SK-N-SH (cell line): ENCODE data around the gene CCDC127. TPM values are rescaled to one million over a fixed set of nuclear protein-coding genes. Genes with fewer than 3 reads are reported as not detected.
"Not testable (repeated sequence)": the region's sequence is repeated elsewhere in the genome, so short reads cannot be mapped to it uniquely, and the experiment has no call there.

ENCODE experiments used
- CTCF ChIA-PET: fragments of 300-600, 350-600 bp; formaldehyde crosslinking; extraction: SDS; loops from one replicate; lab custom pipeline; 2021; lab: Yijun Ruan, JAX
- POLR2A ChIA-PET: fragments of 350-600 bp; sonication (Branson Sonifier 250); formaldehyde crosslinking; extraction: SDS; loops from one replicate; lab custom pipeline; 2020; ENCODE audit warnings: antibody characterized with exemption, inconsistent platforms; lab: Yijun Ruan, JAX
- DNase-seq: peaks from one replicate; pipeline ENCODE4 v3.0.0; 2012
- H2AFZ ChIP-seq: fragments of 200-600 bp; sonication (generic); 2 replicates; pipeline ENCODE4 v1.8.1; 2016; ENCODE audit warnings: antibody characterized with exemption, mild to moderate bottlenecking, low read depth
- H3F3A ChIP-seq: fragments of 200-600 bp; sonication (generic); replicated peaks from 2 replicates; pipeline ENCODE3; 2016; ENCODE audit warnings: antibody characterized with exemption, mild to moderate bottlenecking; ENCODE audit not compliant: insufficient read depth
- H3K27ac ChIP-seq, 2 experiments: fragments of 200-500 bp in 1 of 2; fragments of 200-600 bp in 1 of 2; sonication (Bioruptor generic) in 1 of 2; sonication (generic), shearing (Covaris generic) in 1 of 2; 2 replicates each; pipeline versions ENCODE4 v1.5.1 to v1.6.1; 2014 to 2016; ENCODE audit warnings: low read depth in 2 of 2, inconsistent platforms in 1 of 2, low read length in 1 of 2, mild to moderate bottlenecking in 1 of 2, mixed read lengths in 1 of 2
- H3K27me3 ChIP-seq: fragments of 200-600 bp; sonication (generic), shearing (Covaris generic); 2 replicates; pipeline ENCODE4 v1.6.1; 2016; ENCODE audit warnings: mixed run types; ENCODE audit not compliant: insufficient read depth
- H3K36me3 ChIP-seq, 2 experiments: fragments of 200-500 bp in 1 of 2; fragments of 200-600 bp in 1 of 2; sonication (Bioruptor generic) in 1 of 2; sonication (generic) in 1 of 2; replicated peaks in 1 of 2; 2 replicates each; pipeline versions ENCODE3 to v1.5.1; 2014 to 2016; ENCODE audit warnings: low read length in 1 of 2, mild to moderate bottlenecking in 1 of 2; ENCODE audit not compliant: insufficient read depth in 2 of 2, control insufficient read depth in 1 of 2
- H3K4me1 ChIP-seq, 2 experiments: fragments of 200-500 bp in 1 of 2; fragments of 200-600 bp in 1 of 2; sonication (Bioruptor generic) in 1 of 2; sonication (generic), shearing (Covaris generic) in 1 of 2; 2 replicates each; pipeline versions ENCODE4 v1.5.1 to v1.6.1; 2014 to 2016; ENCODE audit warnings: low read depth in 1 of 2, low read length in 1 of 2, mixed run types in 1 of 2; ENCODE audit not compliant: insufficient read depth in 2 of 2, control insufficient read depth in 1 of 2
- H3K4me2 ChIP-seq: fragments of 200-600 bp; sonication (generic), shearing (Covaris generic); 2 replicates; pipeline ENCODE4 v1.6.1; 2017; ENCODE audit warnings: mixed run types
- H3K4me3 ChIP-seq, 2 experiments: fragments of 200-500 bp in 1 of 2; fragments of 200-600 bp in 1 of 2; sonication (Bioruptor generic) in 1 of 2; sonication (generic), shearing (Covaris generic) in 1 of 2; 2 replicates each; pipeline versions ENCODE4 v1.5.1 to v1.8.1; 2014 to 2016; ENCODE audit warnings: low read depth in 2 of 2, inconsistent platforms in 1 of 2, low read length in 1 of 2, mild to moderate bottlenecking in 1 of 2, mixed read lengths in 1 of 2, moderate library complexity in 1 of 2
- H3K79me2 ChIP-seq: fragments of 200-600 bp; sonication (generic); 2 replicates; pipeline ENCODE4 v1.8.1; 2017; ENCODE audit warnings: mild to moderate bottlenecking; ENCODE audit not compliant: insufficient read depth
- H3K9ac ChIP-seq: fragments of 200-600 bp; sonication (generic); 2 replicates; pipeline ENCODE4 v1.6.1; 2017; ENCODE audit warnings: mixed run types
- H3K9me2 ChIP-seq: fragments of 200-600 bp; sonication (generic); 2 replicates; pipeline ENCODE4 v1.6.1; 2017; ENCODE audit warnings: mixed run types
- H3K9me3 ChIP-seq: fragments of 200-600 bp; sonication (generic); 2 replicates; pipeline ENCODE4 v1.6.1; 2017; ENCODE audit warnings: mixed run types, mild to moderate bottlenecking, moderate library complexity
- H4K20me1 ChIP-seq: fragments of 200-600 bp; sonication (generic); 2 replicates; pipeline ENCODE4 v1.6.1; 2017; ENCODE audit warnings: mild to moderate bottlenecking, mixed run types; ENCODE audit not compliant: insufficient read depth
- EP300 ChIP-seq, 2 experiments: IDR thresholded peaks; 2 replicates each; pipeline versions ENCODE4 v1.4.0 to v1.6.1; 2012; ENCODE audit warnings: borderline replicate concordance in 1 of 2, low read depth in 1 of 2, low read length in 1 of 2
- EZH2phosphoT487 ChIP-seq: fragments of 200-600 bp; sonication (generic); IDR thresholded peaks from 2 replicates; pipeline ENCODE4 v1.6.1; 2017; ENCODE audit warnings: low read depth, mixed run types, mild to moderate bottlenecking, antibody characterized with exemption, moderate library complexity, borderline replicate concordance
- NFIC ChIP-seq: IDR thresholded peaks from 2 replicates; pipeline ENCODE4 v1.4.0; 2012; ENCODE audit warnings: borderline replicate concordance
- NRF1 ChIP-seq: IDR thresholded peaks from 2 replicates; pipeline ENCODE4 v1.6.1; 2012; ENCODE audit warnings: low read depth, mild to moderate bottlenecking, low read length
- RAD21 ChIP-seq: IDR thresholded peaks from 2 replicates; pipeline ENCODE4 v1.6.1; 2012; ENCODE audit warnings: mild to moderate bottlenecking, low read length
- RCOR1 ChIP-seq: fragments of 150-350 bp; IDR thresholded peaks from 2 replicates; pipeline ENCODE4 v1.6.1; 2017; ENCODE audit warnings: antibody characterized with exemption, low read length
- TAF1 ChIP-seq: IDR thresholded peaks from 2 replicates; pipeline ENCODE4 v1.6.1; 2012; ENCODE audit warnings: low read depth, mild to moderate bottlenecking, low read length, moderate library complexity, borderline replicate concordance
- TCF12 ChIP-seq: IDR thresholded peaks from 2 replicates; pipeline ENCODE4 v1.4.0; 2012
- WGBS: methylation state at CpG from one replicate; pipeline ENCODE4 v1.1.6; 2017; ENCODE audit warnings: low lambda C conversion rate; 5-methylcytosine and 5-hydroxymethylcytosine counted together
- polyA plus RNA-seq, 3 experiments: library from polyadenylated mRNA; depleted of rRNA; stranded (reverse); fragments of >200 nt; gene quantifications; 2 replicates each; pipeline ENCODE4 v1.2.3, GENCODE V29; 2012
- TF ChIP-seq, protein P1 (sequence below): fragments of 150-350 bp; IDR thresholded peaks from 2 replicates; pipeline ENCODE4 v1.6.1; 2017; ENCODE audit warnings: antibody characterized with exemption, low read length, low read depth, borderline replicate concordance
- TF ChIP-seq, protein P2 (sequence below): IDR thresholded peaks from 2 replicates; pipeline ENCODE4 v1.4.0; 2012; ENCODE audit warnings: low read depth, borderline replicate concordance
- TF ChIP-seq, protein P3 (sequence below): fragments of 200-600 bp; sonication (generic); IDR thresholded peaks from 2 replicates; pipeline ENCODE4 v1.6.1; 2017; ENCODE audit warnings: antibody characterized with exemption, mild to moderate bottlenecking, moderate library complexity
- TF ChIP-seq, protein P4 (sequence below): IDR thresholded peaks from 2 replicates; pipeline ENCODE4; 2012
- TF ChIP-seq, protein P5 (sequence below): IDR thresholded peaks from 2 replicates; pipeline ENCODE4 v1.6.1; 2012; ENCODE audit warnings: mild to moderate bottlenecking, low read depth, low read length, moderate library complexity

Gene CCDC127
- polyA plus RNA-seq, 1 of the 3 experiments (the other 2 are of a cell fraction): 3.9 TPM

DNA sequence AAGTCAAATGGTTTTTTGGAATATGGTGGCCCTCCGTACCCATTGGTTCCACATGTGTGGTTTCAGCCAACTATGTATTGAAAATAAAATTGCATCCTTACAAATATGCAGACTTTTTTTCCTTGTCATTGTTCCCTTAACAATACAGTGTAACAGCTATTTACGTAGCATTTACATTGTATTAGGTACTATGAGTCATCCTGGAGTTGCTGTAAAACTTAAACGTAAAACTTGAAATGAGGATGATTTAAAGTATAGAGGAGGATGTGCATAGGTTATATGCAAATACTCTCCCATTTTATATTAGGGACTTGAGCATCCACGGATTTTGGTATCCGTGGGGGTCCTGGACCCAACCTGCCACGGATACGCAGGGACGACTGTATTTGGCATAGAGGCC is 16.5 kb upstream of the CCDC127 start:
- H2AFZ ChIP-seq: no peak overlapping the region
- no peak for TF ChIP-seq RCOR1
- TF ChIP-seq, protein P1, sequence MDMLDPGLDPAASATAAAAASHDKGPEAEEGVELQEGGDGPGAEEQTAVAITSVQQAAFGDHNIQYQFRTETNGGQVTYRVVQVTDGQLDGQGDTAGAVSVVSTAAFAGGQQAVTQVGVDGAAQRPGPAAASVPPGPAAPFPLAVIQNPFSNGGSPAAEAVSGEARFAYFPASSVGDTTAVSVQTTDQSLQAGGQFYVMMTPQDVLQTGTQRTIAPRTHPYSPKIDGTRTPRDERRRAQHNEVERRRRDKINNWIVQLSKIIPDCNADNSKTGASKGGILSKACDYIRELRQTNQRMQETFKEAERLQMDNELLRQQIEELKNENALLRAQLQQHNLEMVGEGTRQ: no peak
- no peak for TF ChIP-seq NRF1
- no peak for TF ChIP-seq NFIC
- no peak for TF ChIP-seq TAF1
- TF ChIP-seq, protein P2, sequence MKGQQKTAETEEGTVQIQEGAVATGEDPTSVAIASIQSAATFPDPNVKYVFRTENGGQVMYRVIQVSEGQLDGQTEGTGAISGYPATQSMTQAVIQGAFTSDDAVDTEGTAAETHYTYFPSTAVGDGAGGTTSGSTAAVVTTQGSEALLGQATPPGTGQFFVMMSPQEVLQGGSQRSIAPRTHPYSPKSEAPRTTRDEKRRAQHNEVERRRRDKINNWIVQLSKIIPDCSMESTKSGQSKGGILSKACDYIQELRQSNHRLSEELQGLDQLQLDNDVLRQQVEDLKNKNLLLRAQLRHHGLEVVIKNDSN: no peak
- TF ChIP-seq TCF12: no peak
- TF ChIP-seq RAD21: no peak
- TF ChIP-seq, protein P3, sequence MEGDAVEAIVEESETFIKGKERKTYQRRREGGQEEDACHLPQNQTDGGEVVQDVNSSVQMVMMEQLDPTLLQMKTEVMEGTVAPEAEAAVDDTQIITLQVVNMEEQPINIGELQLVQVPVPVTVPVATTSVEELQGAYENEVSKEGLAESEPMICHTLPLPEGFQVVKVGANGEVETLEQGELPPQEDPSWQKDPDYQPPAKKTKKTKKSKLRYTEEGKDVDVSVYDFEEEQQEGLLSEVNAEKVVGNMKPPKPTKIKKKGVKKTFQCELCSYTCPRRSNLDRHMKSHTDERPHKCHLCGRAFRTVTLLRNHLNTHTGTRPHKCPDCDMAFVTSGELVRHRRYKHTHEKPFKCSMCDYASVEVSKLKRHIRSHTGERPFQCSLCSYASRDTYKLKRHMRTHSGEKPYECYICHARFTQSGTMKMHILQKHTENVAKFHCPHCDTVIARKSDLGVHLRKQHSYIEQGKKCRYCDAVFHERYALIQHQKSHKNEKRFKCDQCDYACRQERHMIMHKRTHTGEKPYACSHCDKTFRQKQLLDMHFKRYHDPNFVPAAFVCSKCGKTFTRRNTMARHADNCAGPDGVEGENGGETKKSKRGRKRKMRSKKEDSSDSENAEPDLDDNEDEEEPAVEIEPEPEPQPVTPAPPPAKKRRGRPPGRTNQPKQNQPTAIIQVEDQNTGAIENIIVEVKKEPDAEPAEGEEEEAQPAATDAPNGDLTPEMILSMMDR: no peak
- no peak for TF ChIP-seq EZH2phosphoT487
- TF ChIP-seq, protein P4, sequence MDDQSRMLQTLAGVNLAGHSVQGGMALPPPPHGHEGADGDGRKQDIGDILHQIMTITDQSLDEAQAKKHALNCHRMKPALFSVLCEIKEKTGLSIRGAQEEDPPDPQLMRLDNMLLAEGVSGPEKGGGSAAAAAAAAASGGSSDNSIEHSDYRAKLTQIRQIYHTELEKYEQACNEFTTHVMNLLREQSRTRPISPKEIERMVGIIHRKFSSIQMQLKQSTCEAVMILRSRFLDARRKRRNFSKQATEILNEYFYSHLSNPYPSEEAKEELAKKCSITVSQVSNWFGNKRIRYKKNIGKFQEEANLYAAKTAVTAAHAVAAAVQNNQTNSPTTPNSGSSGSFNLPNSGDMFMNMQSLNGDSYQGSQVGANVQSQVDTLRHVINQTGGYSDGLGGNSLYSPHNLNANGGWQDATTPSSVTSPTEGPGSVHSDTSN: no peak
- no peak for TF ChIP-seq EP300 (IDR thresholded peaks at IDR 0.05; ENCODE audit: borderline replicate concordance in 1 of 2, low read depth in 1 of 2, low read length in 1 of 2)
- TF ChIP-seq, protein P5, sequence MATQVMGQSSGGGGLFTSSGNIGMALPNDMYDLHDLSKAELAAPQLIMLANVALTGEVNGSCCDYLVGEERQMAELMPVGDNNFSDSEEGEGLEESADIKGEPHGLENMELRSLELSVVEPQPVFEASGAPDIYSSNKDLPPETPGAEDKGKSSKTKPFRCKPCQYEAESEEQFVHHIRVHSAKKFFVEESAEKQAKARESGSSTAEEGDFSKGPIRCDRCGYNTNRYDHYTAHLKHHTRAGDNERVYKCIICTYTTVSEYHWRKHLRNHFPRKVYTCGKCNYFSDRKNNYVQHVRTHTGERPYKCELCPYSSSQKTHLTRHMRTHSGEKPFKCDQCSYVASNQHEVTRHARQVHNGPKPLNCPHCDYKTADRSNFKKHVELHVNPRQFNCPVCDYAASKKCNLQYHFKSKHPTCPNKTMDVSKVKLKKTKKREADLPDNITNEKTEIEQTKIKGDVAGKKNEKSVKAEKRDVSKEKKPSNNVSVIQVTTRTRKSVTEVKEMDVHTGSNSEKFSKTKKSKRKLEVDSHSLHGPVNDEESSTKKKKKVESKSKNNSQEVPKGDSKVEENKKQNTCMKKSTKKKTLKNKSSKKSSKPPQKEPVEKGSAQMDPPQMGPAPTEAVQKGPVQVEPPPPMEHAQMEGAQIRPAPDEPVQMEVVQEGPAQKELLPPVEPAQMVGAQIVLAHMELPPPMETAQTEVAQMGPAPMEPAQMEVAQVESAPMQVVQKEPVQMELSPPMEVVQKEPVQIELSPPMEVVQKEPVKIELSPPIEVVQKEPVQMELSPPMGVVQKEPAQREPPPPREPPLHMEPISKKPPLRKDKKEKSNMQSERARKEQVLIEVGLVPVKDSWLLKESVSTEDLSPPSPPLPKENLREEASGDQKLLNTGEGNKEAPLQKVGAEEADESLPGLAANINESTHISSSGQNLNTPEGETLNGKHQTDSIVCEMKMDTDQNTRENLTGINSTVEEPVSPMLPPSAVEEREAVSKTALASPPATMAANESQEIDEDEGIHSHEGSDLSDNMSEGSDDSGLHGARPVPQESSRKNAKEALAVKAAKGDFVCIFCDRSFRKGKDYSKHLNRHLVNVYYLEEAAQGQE: no peak
- TF ChIP-seq, all 33 proteins: peak for 0
- no peaks in the 10 kb centered on the region for H3K9me2 ChIP-seq
- no peaks in the 10 kb centered on the region for H4K20me1 ChIP-seq
- ChIA-PET CTCF (no interaction called here), POLR2A (no interaction called here)
- H3K27me3 ChIP-seq: no peaks in the 10 kb centered on the region
- no peaks in the 10 kb centered on the region for H3K4me1 ChIP-seq
- no peak overlapping the region for H3K4me3 ChIP-seq
- H3F3A ChIP-seq: no peaks in the 10 kb centered on the region
- H3K36me3 ChIP-seq: peaks cover 19 to 37% of the 10 kb centered on the region in 2 experiments
- DNase-seq: no peak
- no peaks in the 10 kb centered on the region for H3K79me2 ChIP-seq
- H3K9ac ChIP-seq: no peak overlapping the region
- no peaks in the 10 kb centered on the region for H3K9me3 ChIP-seq
- H3K27ac ChIP-seq: no peak overlapping the region
- WGBS: 96% methylated on average over 8 of the region's 8 CpGs
- no peak overlapping the region for H3K4me2 ChIP-seq

DNA sequence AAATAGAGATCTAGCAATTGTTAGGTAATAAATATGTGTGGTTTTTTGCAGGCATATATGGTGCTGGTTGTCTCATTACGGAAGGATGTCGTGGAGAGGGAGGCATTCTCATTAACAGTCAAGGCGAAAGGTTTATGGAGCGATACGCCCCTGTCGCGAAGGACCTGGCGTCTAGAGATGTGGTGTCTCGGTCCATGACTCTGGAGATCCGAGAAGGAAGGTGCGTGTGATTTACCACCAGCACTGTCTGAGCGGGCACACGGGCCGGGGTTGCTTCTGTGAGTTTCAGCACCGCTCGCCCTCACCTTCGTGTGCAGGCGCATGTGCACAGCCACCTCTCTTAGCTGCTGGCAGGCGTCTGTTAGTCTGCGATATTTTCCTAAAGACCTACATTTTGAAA is 15.5 kb upstream of the CCDC127 start:
- H2AFZ ChIP-seq, H3K27ac ChIP-seq, H4K20me1 ChIP-seq, H3K9me2 ChIP-seq, CTCF ChIA-PET, H3K9ac ChIP-seq, H3K4me3 ChIP-seq, H3K4me1 ChIP-seq, DNase-seq, POLR2A ChIA-PET, H3K4me2 ChIP-seq, H3K79me2 ChIP-seq, H3F3A ChIP-seq, H3K27me3 ChIP-seq, H3K9me3 ChIP-seq: not testable (repeated sequence)
- H3K36me3 ChIP-seq: peaks cover 25 to 43% of the 10 kb centered on the region in 2 experiments
- whole genome bisulfite sequencing: 93% methylated on average over 20 of the region's 20 CpGs
